H9 (cell line): ENCODE measurements around the gene MBTD1. TPM values are rescaled to one million over a fixed set of nuclear protein-coding genes. Genes with fewer than 3 reads are reported as not detected.

Source experiments
- DNase-seq: peaks from one replicate; pipeline ENCODE4 v3.0.0-alpha.2; 2017
- H2AFZ ChIP-seq: one replicate; pipeline ENCODE4 v1.6.1; 2013; ENCODE audit warnings: mild to moderate bottlenecking, low read length, control low read depth, moderate library complexity
- H2AK5ac ChIP-seq: 2 replicates; pipeline ENCODE4 v1.6.1; 2013; ENCODE audit warnings: low read length, control low read depth, mixed read lengths; ENCODE audit not compliant: insufficient read length
- H2BK120ac ChIP-seq: one replicate; pipeline ENCODE4 v1.6.1; 2013; ENCODE audit warnings: low read depth, mild to moderate bottlenecking, low read length, control low read depth, inconsistent platforms; ENCODE audit not compliant: poor library complexity, severe bottlenecking
- H2BK12ac ChIP-seq: 2 replicates; pipeline ENCODE4 v1.6.1; 2013; ENCODE audit warnings: low read length, control low read depth, mixed read lengths, low read depth; ENCODE audit not compliant: insufficient read length
- H2BK15ac ChIP-seq: 2 replicates; pipeline ENCODE4 v1.6.1; 2013; ENCODE audit warnings: low read depth, low read length, control low read depth
- H2BK20ac ChIP-seq: one replicate; pipeline ENCODE4 v1.6.1; 2013; ENCODE audit warnings: low read depth, mild to moderate bottlenecking, low read length, control low read depth, inconsistent platforms; ENCODE audit not compliant: poor library complexity, severe bottlenecking
- H2BK5ac ChIP-seq: 2 replicates; pipeline ENCODE4 v1.6.1; 2013; ENCODE audit warnings: low read length, control low read depth, mixed read lengths; ENCODE audit not compliant: insufficient read length
- H3K14ac ChIP-seq: 2 replicates; pipeline ENCODE4 v1.6.1; 2013; ENCODE audit warnings: low read length, control low read depth; ENCODE audit not compliant: insufficient read depth
- H3K18ac ChIP-seq: 2 replicates; pipeline ENCODE4 v1.6.1; 2013; ENCODE audit warnings: low read depth, mild to moderate bottlenecking, mixed read lengths, low read length, control low read depth; ENCODE audit not compliant: insufficient read length
- H3K23ac ChIP-seq: 2 replicates; pipeline ENCODE4 v1.6.1; 2013; ENCODE audit warnings: low read length, control low read depth, mixed read lengths, low read depth; ENCODE audit not compliant: insufficient read length
- H3K23me2 ChIP-seq: 2 replicates; pipeline ENCODE4 v1.6.1; 2013; ENCODE audit warnings: low read depth, mild to moderate bottlenecking, mixed read lengths, low read length, control low read depth; ENCODE audit not compliant: insufficient read length, poor library complexity, severe bottlenecking
- H3K27ac ChIP-seq: 2 replicates; pipeline ENCODE4 v1.5.1; 2013; ENCODE audit warnings: low read length, control low read depth, mixed read lengths, low read depth; ENCODE audit not compliant: insufficient read length
- H3K27me3 ChIP-seq: 2 replicates; pipeline ENCODE4 v1.6.1; 2013; ENCODE audit warnings: low read length, control low read depth, inconsistent platforms; ENCODE audit not compliant: insufficient read depth
- H3K4ac ChIP-seq: 2 replicates; pipeline ENCODE4 v1.6.1; 2013; ENCODE audit warnings: low read depth, mild to moderate bottlenecking, control low read depth, inconsistent platforms, low read length, moderate library complexity
- H3K4me1 ChIP-seq: 2 replicates; pipeline ENCODE4 v1.6.1; 2013; ENCODE audit warnings: low read length, control low read depth, inconsistent platforms; ENCODE audit not compliant: insufficient read depth
- H3K4me2 ChIP-seq: 2 replicates; pipeline ENCODE4 v1.6.1; 2013; ENCODE audit warnings: low read length, control low read depth, mixed read lengths; ENCODE audit not compliant: insufficient read length, insufficient read depth
- H3K56ac ChIP-seq: 2 replicates; pipeline ENCODE4 v1.6.1; 2013; ENCODE audit warnings: low read depth, mild to moderate bottlenecking, mixed read lengths, low read length, control low read depth; ENCODE audit not compliant: insufficient read length
- H3K79me1 ChIP-seq: 2 replicates; pipeline ENCODE4 v1.6.1; 2013; ENCODE audit warnings: low read depth, mild to moderate bottlenecking, moderate library complexity, low read length, control low read depth, inconsistent platforms; ENCODE audit not compliant: insufficient read depth, poor library complexity, severe bottlenecking
- H3K79me2 ChIP-seq: 2 replicates; pipeline ENCODE4 v1.6.1; 2013; ENCODE audit warnings: low read length, control low read depth, inconsistent platforms; ENCODE audit not compliant: insufficient read depth
- H3K9ac ChIP-seq: 2 replicates; pipeline ENCODE4 v1.6.1; 2013; ENCODE audit warnings: low read length, control low read depth, mixed read lengths; ENCODE audit not compliant: insufficient read length; ENCODE audit errors: extremely low read depth
- H3K9me3 ChIP-seq: one replicate; pipeline ENCODE4 v1.6.1; 2013; ENCODE audit warnings: low read depth, low read length, inconsistent platforms; ENCODE audit not compliant: control insufficient read depth
- H3T11ph ChIP-seq: one replicate; pipeline ENCODE4 v1.6.1; 2013; ENCODE audit warnings: mild to moderate bottlenecking, low read length, control low read depth, inconsistent platforms
- H4K20me1 ChIP-seq: one replicate; pipeline ENCODE4 v1.6.1; 2013; ENCODE audit not compliant: control insufficient read depth, insufficient read length, insufficient read depth
- H4K5ac ChIP-seq: 2 replicates; pipeline ENCODE4 v1.6.1; 2013; ENCODE audit warnings: low read depth, mild to moderate bottlenecking, mixed read lengths, low read length, control low read depth; ENCODE audit not compliant: insufficient read length
- H4K8ac ChIP-seq: replicated peaks from 2 replicates; pipeline ENCODE4 v1.6.1; 2013; ENCODE audit warnings: low read length, control low read depth, mixed read lengths, low read depth; ENCODE audit not compliant: insufficient read length
- H4K91ac ChIP-seq: 2 replicates; pipeline ENCODE4 v1.6.1; 2013; ENCODE audit warnings: low read depth, mild to moderate bottlenecking, moderate library complexity, mixed read lengths, low read length, control low read depth; ENCODE audit not compliant: insufficient read length
- H3K27ac Mint-ChIP-seq, 3 experiments: 2 replicates in 2 of 3; 3 replicates in 1 of 3; pipeline ENCODE4 v1.8.0; 2020 to 2021; ENCODE audit warnings: mixed read lengths in 3 of 3, mild to moderate bottlenecking in 1 of 3, moderate library complexity in 1 of 3
- H3K27me3 Mint-ChIP-seq: 2 replicates; pipeline ENCODE4 v1.8.0; 2021; ENCODE audit warnings: low read depth, mild to moderate bottlenecking, moderate library complexity, mixed read lengths
- H3K36me3 Mint-ChIP-seq, 3 experiments: 2 replicates in 2 of 3; 3 replicates in 1 of 3; pipeline ENCODE4 v1.8.0; 2020 to 2021; ENCODE audit warnings: low read depth in 3 of 3, mixed read lengths in 3 of 3; ENCODE audit not compliant: insufficient read depth in 1 of 3
- H3K4me1 Mint-ChIP-seq, 2 experiments: 2 replicates each; pipeline ENCODE4 v1.8.0; 2020; ENCODE audit warnings: mixed read lengths in 2 of 2
- H3K4me3 Mint-ChIP-seq, 2 experiments: 2 replicates in 1 of 2; 3 replicates in 1 of 2; pipeline ENCODE4 v1.8.0; 2020 to 2021; ENCODE audit warnings: mild to moderate bottlenecking in 2 of 2, mixed read lengths in 2 of 2, moderate library complexity in 1 of 2
- H3K9me3 Mint-ChIP-seq, 2 experiments: 2 replicates in 1 of 2; 3 replicates in 1 of 2; pipeline ENCODE4 v1.8.0; 2020; ENCODE audit warnings: mild to moderate bottlenecking in 2 of 2, mixed read lengths in 2 of 2, moderate library complexity in 1 of 2
- WGBS: extraction: QIAGEN DNeasy Blood & Tissue Kit; methylation state at CpG from one replicate; pipeline ENCODE4 v1.1.7; 2013; ENCODE audit warnings: missing lambda C conversion rate, low lambda C conversion rate, mixed read lengths; ENCODE audit not compliant: insufficient read length; ENCODE audit errors: extremely low coverage; 5-methylcytosine and 5-hydroxymethylcytosine counted together
- total RNA-seq: library from RNA; stranded (reverse); gene quantifications from 2 replicates; pipeline ENCODE4 v1.2.1, GENCODE V29; 2021
- TF ChIP-seq, protein P1 (sequence below): fragments of 200-600 bp; sonication (generic); conservative IDR thresholded peaks from 3 replicates; pipeline ENCODE4 v1.8.0; 2021; ENCODE audit warnings: antibody characterized with exemption, mild to moderate bottlenecking

MBTD1 gene
- total RNA-seq, 1 experiment from 2014 or later, result 49.6 TPM

DNA sequence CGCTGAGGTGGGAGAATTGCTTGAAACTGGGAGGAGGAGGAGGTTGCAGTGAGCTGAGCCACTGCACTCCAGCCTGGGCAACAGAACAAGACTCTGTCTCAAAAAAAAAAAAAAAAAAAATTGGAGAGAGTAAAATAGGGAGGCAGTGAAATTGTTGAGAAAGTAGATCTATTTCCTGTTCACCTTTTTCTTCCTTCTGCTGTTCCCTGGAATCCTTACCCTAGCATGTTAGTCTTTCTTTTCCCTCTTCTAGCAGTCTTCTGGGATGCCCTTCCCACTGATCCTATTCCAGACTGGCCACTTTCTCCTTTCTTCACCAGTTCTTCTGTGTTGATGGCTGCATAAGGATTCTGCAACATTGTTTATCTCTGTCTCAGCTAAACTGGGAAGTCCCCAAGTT lies 90.5 kb downstream of the MBTD1 start:
- Histone ChIP-seq H3K56ac (no peak overlapping the region), H3K23me2 (peaks cover 13% of the 10 kb centered on the region), H3K79me1 (peaks cover 4% of the 10 kb centered on the region), H2AFZ (no peak overlapping the region), H4K20me1 (no peaks in the 10 kb centered on the region), H3K18ac (no peak overlapping the region), H3K14ac (no peak overlapping the region), H3K4me1 (no peaks in the 10 kb centered on the region), H2AK5ac (no peak overlapping the region), H2BK120ac (no peak overlapping the region), H4K91ac (no peak overlapping the region), H3T11ph (no peak overlapping the region), H4K8ac (no peak overlapping the region), H3K79me2 (no peaks in the 10 kb centered on the region; the same call in 1 of the 2 replicates), H3K9ac (no peak overlapping the region), H3K4ac (no peak overlapping the region), H3K4me2 (no peak overlapping the region), H2BK15ac (no peak overlapping the region), H2BK12ac (no peak overlapping the region), H3K23ac (no peak overlapping the region), H2BK5ac (no peak overlapping the region), H2BK20ac (no peak overlapping the region), H3K27ac (no peak overlapping the region), H4K5ac (no peak overlapping the region), H3K27me3 (no peaks in the 10 kb centered on the region), H3K9me3 (no peaks in the 10 kb centered on the region)
- no peak overlapping the region; a peak in 1 of 5 replicates for H3K4me3 Mint-ChIP-seq
- no CpG with 5 or more reads among the region's 1 CpG for WGBS
- peaks cover 33 to 62% (median 41%) of the 10 kb centered on the region in 3 experiments; a peak in 6 of 7 replicates for H3K36me3 Mint-ChIP-seq
- no peaks in the 10 kb centered on the region for H3K9me3 Mint-ChIP-seq
- DNase-seq, result no peak
- TF ChIP-seq, protein P1, sequence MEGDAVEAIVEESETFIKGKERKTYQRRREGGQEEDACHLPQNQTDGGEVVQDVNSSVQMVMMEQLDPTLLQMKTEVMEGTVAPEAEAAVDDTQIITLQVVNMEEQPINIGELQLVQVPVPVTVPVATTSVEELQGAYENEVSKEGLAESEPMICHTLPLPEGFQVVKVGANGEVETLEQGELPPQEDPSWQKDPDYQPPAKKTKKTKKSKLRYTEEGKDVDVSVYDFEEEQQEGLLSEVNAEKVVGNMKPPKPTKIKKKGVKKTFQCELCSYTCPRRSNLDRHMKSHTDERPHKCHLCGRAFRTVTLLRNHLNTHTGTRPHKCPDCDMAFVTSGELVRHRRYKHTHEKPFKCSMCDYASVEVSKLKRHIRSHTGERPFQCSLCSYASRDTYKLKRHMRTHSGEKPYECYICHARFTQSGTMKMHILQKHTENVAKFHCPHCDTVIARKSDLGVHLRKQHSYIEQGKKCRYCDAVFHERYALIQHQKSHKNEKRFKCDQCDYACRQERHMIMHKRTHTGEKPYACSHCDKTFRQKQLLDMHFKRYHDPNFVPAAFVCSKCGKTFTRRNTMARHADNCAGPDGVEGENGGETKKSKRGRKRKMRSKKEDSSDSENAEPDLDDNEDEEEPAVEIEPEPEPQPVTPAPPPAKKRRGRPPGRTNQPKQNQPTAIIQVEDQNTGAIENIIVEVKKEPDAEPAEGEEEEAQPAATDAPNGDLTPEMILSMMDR, result no peak
- H3K27ac Mint-ChIP-seq, result no peak overlapping the region; a peak in 1 of 7 replicates
- H3K4me1 Mint-ChIP-seq, result peaks cover 17 to 20% of the 10 kb centered on the region in 2 experiments
- H3K27me3 Mint-ChIP-seq, result no peaks in the 10 kb centered on the region
